CD4-positive, CD25-positive, alpha-beta regulatory T cell (primary cell): ENCODE measurements around the gene FUS. TPM values are rescaled to one million over a fixed set of nuclear protein-coding genes. Genes with fewer than 3 reads are reported as not detected.

Experiments
- ATAC-seq, 2 donors: fragments of 150-1000 bp; cut with Tn5 transposase; one replicate each; pipeline ENCODE4 v1.10.0; 2021; ENCODE audit warnings: low read depth in 2 of 2, moderate number of reproducible peaks in 2 of 2, moderate library complexity in 1 of 2
- DNase-seq, 3 donors: peaks; one replicate each; pipeline versions ENCODE4 v3.0.0 to v3.0.0-alpha.2; 2012 to 2022; ENCODE audit warnings: mixed read lengths in 1 of 3
- H3K27ac ChIP-seq: one replicate; pipeline ENCODE4 v1.7.0; 2013; ENCODE audit warnings: mild to moderate bottlenecking, low read length; ENCODE audit not compliant: insufficient read depth, poor library complexity, severe bottlenecking
- H3K27me3 ChIP-seq: one replicate; pipeline ENCODE4 v1.7.0; 2013; ENCODE audit warnings: low read length; ENCODE audit not compliant: control insufficient read depth, insufficient read depth
- H3K36me3 ChIP-seq: one replicate; pipeline ENCODE4 v1.7.0; 2013; ENCODE audit warnings: mild to moderate bottlenecking, low read length, moderate library complexity; ENCODE audit not compliant: control insufficient read depth, insufficient read depth
- H3K4me1 ChIP-seq: 2 replicates; pipeline ENCODE4 v1.7.0; 2013; ENCODE audit warnings: mild to moderate bottlenecking, low read length; ENCODE audit not compliant: insufficient read depth, control insufficient read depth, poor library complexity, severe bottlenecking
- H3K4me3 ChIP-seq: one replicate; pipeline ENCODE4 v1.7.0; 2013; ENCODE audit warnings: low read depth, mild to moderate bottlenecking, low read length, moderate library complexity
- H3K9me3 ChIP-seq, 2 experiments: 1 replicate in 1 of 2; 2 replicates in 1 of 2; pipeline ENCODE4 v1.7.0; 2013; ENCODE audit warnings: low read length in 2 of 2, mild to moderate bottlenecking in 1 of 2, moderate library complexity in 1 of 2; ENCODE audit not compliant: control insufficient read depth in 2 of 2
- H3K27ac Mint-ChIP-seq, 3 donors: one replicate each; pipeline ENCODE4 v1.8.0; 2020 to 2022; ENCODE audit warnings: mild to moderate bottlenecking in 3 of 3, mixed read lengths in 3 of 3, moderate library complexity in 2 of 3
- H3K27me3 Mint-ChIP-seq: one replicate; pipeline ENCODE4 v1.8.0; 2022; ENCODE audit warnings: mild to moderate bottlenecking, mixed read lengths
- H3K36me3 Mint-ChIP-seq: one replicate; pipeline ENCODE4 v1.8.0; 2020; ENCODE audit warnings: mixed read lengths
- H3K4me1 Mint-ChIP-seq, 4 donors: one replicate each; pipeline ENCODE4 v1.8.0; 2020 to 2022; ENCODE audit warnings: mixed read lengths in 4 of 4, mild to moderate bottlenecking in 1 of 4
- H3K4me3 Mint-ChIP-seq, 4 donors: one replicate each; pipeline ENCODE4 v1.8.0; 2020 to 2022; ENCODE audit warnings: mild to moderate bottlenecking in 4 of 4, mixed read lengths in 4 of 4, moderate library complexity in 3 of 4
- H3K9me3 Mint-ChIP-seq, 7 donors: one replicate each; pipeline ENCODE4 v1.8.0; 2020 to 2022; ENCODE audit warnings: mixed read lengths in 7 of 7, mild to moderate bottlenecking in 3 of 7, moderate library complexity in 2 of 7
- polyA plus RNA-seq, 4 donors: library from polyadenylated mRNA; unstranded; fragments of 300-500 nt; fragmentation: Illumina TruSeq; gene quantifications; one replicate each; pipeline ENCODE4 v1.2.3, GENCODE V29; 2021
- total RNA-seq: library from RNA; stranded (reverse); gene quantifications from one replicate; pipeline ENCODE4 v1.2.3, GENCODE V29; 2022

The FUS gene
- total and polyA plus RNA-seq, 5 donors from 2014 or later = 119 to 918 (median 133) TPM

GRCh38 chr16:31221357-31222160, 41.6 kb downstream of the FUS start:
- H3K27me3 ChIP-seq = peaks cover 8% of the 10 kb centered on the region
- H3K4me3 ChIP-seq = no peak overlapping the region
- ATAC-seq (no peak), DNase-seq (no peak)
- Mint-ChIP-seq H3K36me3 (no peaks in the 10 kb centered on the region), H3K4me3 (peak overlapping the region in 1 of 4 donors; percentile 45), H3K4me1 (peaks cover 0 to 4% (median 0%) of the 10 kb centered on the region in 4 donors), H3K27me3 (peaks cover 40% of the 10 kb centered on the region), H3K27ac (no peak overlapping the region), H3K9me3 (peaks cover 0 to 2% (median 0%) of the 10 kb centered on the region in 7 donors)
- H3K9me3 ChIP-seq = no peaks in the 10 kb centered on the region
- no peak overlapping the region for H3K27ac ChIP-seq
- H3K4me1 ChIP-seq = peaks cover 7% of the 10 kb centered on the region
- no peaks in the 10 kb centered on the region for H3K36me3 ChIP-seq

GRCh38 chr16:31223044-31223443, 43.1 kb downstream of the FUS start:
- Histone ChIP-seq H3K4me1 (no peaks in the 10 kb centered on the region), H3K27me3 (no peaks in the 10 kb centered on the region), H3K9me3 (no peaks in the 10 kb centered on the region), H3K27ac (no peak overlapping the region), H3K4me3 (no peak overlapping the region), H3K36me3 (no peaks in the 10 kb centered on the region)
- H3K36me3 Mint-ChIP-seq = no peaks in the 10 kb centered on the region
- peaks cover 29% of the 10 kb centered on the region for H3K27me3 Mint-ChIP-seq
- no peak overlapping the region for H3K27ac Mint-ChIP-seq
- H3K4me3 Mint-ChIP-seq = no peak overlapping the region
- DNase-seq = no peak
- ATAC-seq = no peak
- no peaks in the 10 kb centered on the region for H3K4me1 Mint-ChIP-seq
- peaks cover 0 to 2% (median 0%) of the 10 kb centered on the region in 7 donors for H3K9me3 Mint-ChIP-seq

GRCh38 chr16:31224092-31224955, 44.4 kb downstream of the FUS start:
- Mint-ChIP-seq H3K4me1 (no peaks in the 10 kb centered on the region), H3K36me3 (no peaks in the 10 kb centered on the region), H3K4me3 (no peak overlapping the region), H3K27me3 (peaks cover 16% of the 10 kb centered on the region), H3K27ac (no peak overlapping the region), H3K9me3 (peaks cover 0 to 2% (median 0%) of the 10 kb centered on the region in 7 donors)
- no peaks in the 10 kb centered on the region for H3K4me1 ChIP-seq
- H3K27ac ChIP-seq = no peak overlapping the region
- no peaks in the 10 kb centered on the region for H3K9me3 ChIP-seq
- H3K36me3 ChIP-seq = no peaks in the 10 kb centered on the region
- H3K27me3 ChIP-seq = no peaks in the 10 kb centered on the region
- ATAC-seq (no peak), DNase-seq (no peak)
- H3K4me3 ChIP-seq = no peak overlapping the region

- no peaks in the 10 kb centered on the region for H3K36me3 Mint-ChIP-seq
- no peak overlapping the region for H3K4me3 Mint-ChIP-seq
- H3K27me3 Mint-ChIP-seq = peaks cover 10% of the 10 kb centered on the region
- H3K9me3 Mint-ChIP-seq = peaks cover 0 to 2% (median 0%) of the 10 kb centered on the region in 7 donors
- no peaks in the 10 kb centered on the region for H3K27me3 ChIP-seq
- no peak overlapping the region for H3K27ac Mint-ChIP-seq
- H3K27ac ChIP-seq = no peak overlapping the region
- H3K36me3 ChIP-seq = no peaks in the 10 kb centered on the region
- H3K4me1 Mint-ChIP-seq = no peaks in the 10 kb centered on the region
- no peak overlapping the region for H3K4me3 ChIP-seq
- H3K4me1 ChIP-seq = no peaks in the 10 kb centered on the region
- ATAC-seq (no peak), DNase-seq (no peak)
- no peaks in the 10 kb centered on the region for H3K9me3 ChIP-seq
Observed at GRCh38 chr16:31225193-31225592, 45.3 kb downstream of the FUS start.

- Histone ChIP-seq H3K27me3 (no peaks in the 10 kb centered on the region), H3K4me1 (no peaks in the 10 kb centered on the region), H3K9me3 (no peaks in the 10 kb centered on the region), H3K36me3 (no peaks in the 10 kb centered on the region), H3K4me3 (no peak overlapping the region), H3K27ac (no peak overlapping the region)
- peaks cover 4% of the 10 kb centered on the region for H3K27me3 Mint-ChIP-seq
- peaks cover 0 to 2% (median 0%) of the 10 kb centered on the region in 7 donors for H3K9me3 Mint-ChIP-seq
- H3K36me3 Mint-ChIP-seq = no peaks in the 10 kb centered on the region
- DNase-seq (no peak), ATAC-seq (no peak)
- no peak overlapping the region for H3K27ac Mint-ChIP-seq
- no peaks in the 10 kb centered on the region for H3K4me1 Mint-ChIP-seq
- no peak overlapping the region for H3K4me3 Mint-ChIP-seq
Observed at GRCh38 chr16:31228206-31228605, 48.3 kb downstream of the FUS start.

- Mint-ChIP-seq H3K27ac (no peak overlapping the region), H3K36me3 (no peaks in the 10 kb centered on the region), H3K4me3 (peak overlapping the region in 1 of 4 donors; percentile 63), H3K9me3 (peaks cover 0 to 4% (median 0%) of the 10 kb centered on the region in 7 donors), H3K4me1 (no peaks in the 10 kb centered on the region), H3K27me3 (peaks cover 4% of the 10 kb centered on the region)
- no peak for DNase-seq
- Histone ChIP-seq H3K27ac (no peak overlapping the region), H3K4me1 (no peaks in the 10 kb centered on the region), H3K27me3 (no peaks in the 10 kb centered on the region), H3K36me3 (no peaks in the 10 kb centered on the region), H3K9me3 (no peaks in the 10 kb centered on the region), H3K4me3 (no peak overlapping the region)
- ATAC-seq = no peak
Observed at GRCh38 chr16:31229501-31229900, 49.6 kb downstream of the FUS start.

- no peak for ATAC-seq
- H3K4me3 Mint-ChIP-seq = no peak overlapping the region
- DNase-seq = no peak
- H3K27ac Mint-ChIP-seq = no peak overlapping the region
- no peak overlapping the region for H3K4me3 ChIP-seq
- H3K36me3 Mint-ChIP-seq = no peaks in the 10 kb centered on the region
- no peaks in the 10 kb centered on the region for H3K4me1 ChIP-seq
- H3K27me3 Mint-ChIP-seq = no peaks in the 10 kb centered on the region
- no peaks in the 10 kb centered on the region for H3K27me3 ChIP-seq
- no peak overlapping the region for H3K27ac ChIP-seq
- no peaks in the 10 kb centered on the region for H3K9me3 ChIP-seq
- H3K9me3 Mint-ChIP-seq = peaks cover 0 to 9% (median 0%) of the 10 kb centered on the region in 7 donors
- peaks cover 0 to 4% (median 1%) of the 10 kb centered on the region in 4 donors for H3K4me1 Mint-ChIP-seq
- H3K36me3 ChIP-seq = no peaks in the 10 kb centered on the region
Observed at GRCh38 chr16:31238041-31238440, 58.1 kb downstream of the FUS start.
